ENCODE measurements around the gene TSPAN4. TPM values are rescaled to one million over a fixed set of nuclear protein-coding genes. Genes with fewer than 3 reads are reported as not detected.

TSPAN4 gene
- total RNA-seq, 1 donor: 164 TPM

DNA sequence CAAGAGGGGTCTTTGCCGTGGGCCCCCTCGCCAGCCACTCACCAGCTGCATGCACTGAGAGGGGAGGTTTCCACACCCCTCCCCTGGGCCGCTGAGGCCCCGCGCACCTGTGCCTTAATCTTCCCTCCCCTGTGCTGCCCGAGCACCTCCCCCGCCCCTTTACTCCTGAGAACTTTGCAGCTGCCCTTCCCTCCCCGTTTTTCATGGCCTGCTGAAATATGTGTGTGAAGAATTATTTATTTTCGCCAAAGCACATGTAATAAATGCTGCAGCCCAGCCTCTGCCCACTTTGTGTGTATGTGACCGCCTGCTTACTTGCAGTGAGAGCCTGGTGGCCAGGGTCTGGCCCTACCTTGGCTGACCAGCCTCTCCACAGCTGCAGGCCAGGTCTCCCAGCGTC, 17.7 kb upstream of the TSPAN4 start:
- TF ChIP-seq, protein P1, sequence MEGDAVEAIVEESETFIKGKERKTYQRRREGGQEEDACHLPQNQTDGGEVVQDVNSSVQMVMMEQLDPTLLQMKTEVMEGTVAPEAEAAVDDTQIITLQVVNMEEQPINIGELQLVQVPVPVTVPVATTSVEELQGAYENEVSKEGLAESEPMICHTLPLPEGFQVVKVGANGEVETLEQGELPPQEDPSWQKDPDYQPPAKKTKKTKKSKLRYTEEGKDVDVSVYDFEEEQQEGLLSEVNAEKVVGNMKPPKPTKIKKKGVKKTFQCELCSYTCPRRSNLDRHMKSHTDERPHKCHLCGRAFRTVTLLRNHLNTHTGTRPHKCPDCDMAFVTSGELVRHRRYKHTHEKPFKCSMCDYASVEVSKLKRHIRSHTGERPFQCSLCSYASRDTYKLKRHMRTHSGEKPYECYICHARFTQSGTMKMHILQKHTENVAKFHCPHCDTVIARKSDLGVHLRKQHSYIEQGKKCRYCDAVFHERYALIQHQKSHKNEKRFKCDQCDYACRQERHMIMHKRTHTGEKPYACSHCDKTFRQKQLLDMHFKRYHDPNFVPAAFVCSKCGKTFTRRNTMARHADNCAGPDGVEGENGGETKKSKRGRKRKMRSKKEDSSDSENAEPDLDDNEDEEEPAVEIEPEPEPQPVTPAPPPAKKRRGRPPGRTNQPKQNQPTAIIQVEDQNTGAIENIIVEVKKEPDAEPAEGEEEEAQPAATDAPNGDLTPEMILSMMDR (IDR thresholded peaks at IDR 0.05; ENCODE audit: insufficient read depth, low read length): no peak
- no peak for DNase-seq (ENCODE audit: low read depth)
- no peak overlapping the region for H3K4me3 ChIP-seq (ENCODE audit: low read depth, low read length)

DNA sequence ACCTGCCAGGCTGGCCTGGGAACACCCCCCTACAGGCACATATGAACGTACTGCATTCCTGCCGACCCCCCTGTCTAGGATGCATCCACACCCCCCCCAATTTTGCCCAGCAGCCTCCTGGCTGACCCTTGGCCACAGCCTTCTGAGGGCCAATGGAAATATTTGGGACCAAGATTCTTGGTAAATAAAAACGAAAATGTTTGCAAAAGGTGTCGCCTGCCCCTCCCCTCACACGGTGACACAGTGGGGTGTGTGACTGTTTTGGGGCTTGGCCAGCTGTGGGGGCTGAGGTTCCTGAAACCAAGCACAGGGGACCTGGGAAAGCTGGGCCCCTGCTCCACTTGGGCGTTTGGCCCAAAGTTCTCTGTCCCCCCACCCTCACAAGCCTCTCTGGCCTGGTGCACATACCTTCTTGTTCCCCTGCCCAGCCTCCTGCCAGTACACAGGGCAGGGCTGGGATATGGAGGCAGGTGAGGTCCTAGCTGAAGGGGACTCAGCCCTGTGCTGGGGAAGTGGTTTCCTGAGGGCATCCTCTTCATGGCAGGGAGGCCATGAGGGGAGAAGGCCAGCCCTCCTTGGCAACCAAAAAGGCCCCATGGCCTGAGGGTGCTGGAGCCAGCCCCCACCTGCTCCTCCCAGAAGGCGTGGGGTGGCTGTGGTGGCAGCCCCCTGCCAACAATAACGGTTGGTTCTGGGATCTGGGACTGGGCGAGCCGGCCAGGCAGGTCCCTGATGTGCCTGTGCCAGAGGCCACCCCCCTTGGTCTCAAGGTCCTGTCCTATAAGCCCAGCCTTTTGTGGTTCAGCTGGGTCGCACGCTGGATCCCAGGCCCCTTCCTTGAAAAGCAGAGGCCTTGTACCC, 17.1 kb upstream of the TSPAN4 start:
- no peak overlapping the region for H3K4me3 ChIP-seq (ENCODE audit: low read depth, low read length)
- TF ChIP-seq, protein P1 (IDR thresholded peaks at IDR 0.05; ENCODE audit: insufficient read depth, low read length): no peak
- DNase-seq (ENCODE audit: low read depth): no peak

DNA sequence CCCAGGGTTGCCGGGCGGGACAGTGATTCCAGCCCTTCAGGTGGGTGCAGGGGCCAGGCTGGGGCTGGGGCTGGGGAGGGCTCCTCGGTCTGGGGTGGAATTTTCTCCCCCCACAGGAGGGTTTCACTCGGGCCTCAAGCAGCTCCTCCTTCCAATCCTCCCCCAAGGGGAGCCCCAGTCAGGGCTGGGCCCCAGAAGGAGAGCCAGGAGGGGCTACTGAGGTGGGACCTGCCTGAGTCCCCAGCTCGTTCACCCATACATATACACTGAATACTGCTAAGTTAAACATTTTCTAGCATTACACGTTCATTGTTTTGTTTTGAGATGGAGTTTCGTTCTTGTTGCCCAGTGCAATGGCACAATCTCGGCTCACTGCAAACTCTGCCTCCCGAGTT, 16.4 kb upstream of the TSPAN4 start:
- no peak for DNase-seq (ENCODE audit: low read depth)
- TF ChIP-seq, protein P1 (IDR thresholded peaks at IDR 0.05; ENCODE audit: insufficient read depth, low read length): no peak
- no peak overlapping the region for H3K4me3 ChIP-seq (ENCODE audit: low read depth, low read length)

DNA sequence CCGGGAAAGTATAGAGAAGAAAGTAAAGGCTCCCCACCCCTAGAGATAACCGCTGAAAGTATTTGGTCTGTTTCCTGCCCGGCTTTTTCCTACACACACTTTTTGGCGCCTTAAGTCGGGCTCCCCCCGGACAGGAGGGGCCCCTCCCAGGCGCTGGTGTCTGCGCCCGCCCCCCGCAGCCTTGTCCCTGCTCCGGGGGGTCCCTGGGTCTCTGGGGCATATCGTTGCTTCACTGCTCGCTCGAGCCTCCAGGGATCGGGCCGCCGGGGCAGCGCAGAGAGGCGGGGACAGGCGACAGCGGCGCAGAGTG, 15.9 kb upstream of the TSPAN4 start:
- H3K4me3 ChIP-seq (ENCODE audit: low read depth, low read length): peak overlapping the region; percentile 9
- TF ChIP-seq, protein P1 (IDR thresholded peaks at IDR 0.05; ENCODE audit: insufficient read depth, low read length): no peak
- no peak for DNase-seq (ENCODE audit: low read depth)

DNA sequence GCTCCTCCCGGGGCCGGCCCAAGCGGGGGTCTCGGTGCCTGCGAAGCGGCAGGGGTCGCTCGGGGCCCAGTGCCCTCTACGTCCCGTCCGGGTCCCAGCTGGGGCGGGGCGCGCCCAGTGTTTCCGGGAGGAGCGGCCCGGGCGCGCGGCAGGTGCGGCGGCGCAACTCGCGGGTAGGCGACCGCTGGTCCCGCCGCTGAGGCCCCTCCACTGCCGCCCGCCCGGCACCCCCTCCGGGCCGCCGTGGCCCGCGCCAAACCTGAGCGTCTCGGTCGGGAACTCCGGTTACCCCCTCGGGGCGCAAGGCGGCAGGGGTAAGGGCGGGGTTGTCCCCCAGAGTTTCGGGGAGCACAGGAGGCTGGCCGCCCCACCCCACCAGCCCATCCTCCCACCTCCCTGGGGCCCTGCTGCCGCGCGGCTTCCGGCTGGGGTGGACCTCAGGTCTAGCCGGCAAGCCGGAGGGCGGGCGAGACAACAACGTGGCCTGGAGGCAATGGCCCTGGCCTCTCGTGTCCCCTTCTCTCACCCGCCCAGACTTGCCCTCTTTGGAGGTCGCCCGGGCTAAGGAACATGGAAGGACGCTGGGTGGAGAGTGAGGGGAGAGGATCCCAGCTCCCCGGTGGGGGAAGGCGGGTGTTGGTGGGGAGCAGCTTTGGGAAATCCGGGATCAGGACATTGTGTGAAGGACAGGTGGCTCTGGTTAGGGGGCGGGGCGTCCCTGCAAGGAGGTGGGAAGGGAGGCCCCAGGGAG, 15.3 kb upstream of the TSPAN4 start:
- peak overlapping the region; percentile 9 for H3K4me3 ChIP-seq (ENCODE audit: low read depth, low read length)
- no peak for DNase-seq (ENCODE audit: low read depth)
- TF ChIP-seq, protein P1 (IDR thresholded peaks at IDR 0.05; ENCODE audit: insufficient read depth, low read length): no peak

DNA sequence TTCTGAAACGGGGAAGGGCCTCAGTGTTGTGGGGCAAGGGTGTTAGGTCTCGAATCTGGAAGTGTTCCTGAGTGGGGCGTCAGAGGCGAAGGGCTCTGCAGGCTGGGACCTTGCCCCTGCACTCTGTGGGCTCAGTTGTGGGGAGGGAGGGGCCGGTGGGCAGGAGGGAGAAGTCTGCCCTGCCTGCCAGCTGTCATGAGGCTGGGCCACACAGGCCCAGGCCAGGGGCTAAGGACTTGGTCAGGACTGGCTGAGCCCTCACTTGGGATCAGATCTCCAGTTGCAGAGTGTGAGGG, 14.8 kb upstream of the TSPAN4 start, which contains the start of gene CRACR2B:
TSS of gene CRACR2B (plus strand) at position 23 of the 296 bp plus-strand sequence. CDS start 689 bp downstream, outside the sequence.
- peak within 1 kb of the TSS; percentile 9 for H3K4me3 ChIP-seq (ENCODE audit: low read depth, low read length)
- TF ChIP-seq, protein P1 (IDR thresholded peaks at IDR 0.05; ENCODE audit: insufficient read depth, low read length): no peak
- DNase-seq (ENCODE audit: low read depth): no peak
